ENCODE data around the gene MAN1A2.

- TF ChIP-seq EZH2 (optimal IDR thresholded peaks at IDR 0.05; ENCODE audit: low read depth, low read length) (no peak), CTCF (IDR thresholded peaks at IDR 0.05; ENCODE audit: low read length) (no peak)
These were observed 1.2 kb downstream of the MAN1A2 start for GRCh38 chr1:117368116-117369108.

Data from MM.1S (cell line).